GM21619 (cell line): Measurements from ENCODE around the gene CEP95.
A peak's percentile ranks its signal among the peaks of the same experiment; 100 is the strongest.
"Not testable (repeated sequence)": the region's sequence is repeated elsewhere in the genome, so short reads cannot be mapped to it uniquely, and the experiment has no call there.

Experiments
- ATAC-seq: cut with Tn5 transposase; IDR thresholded peaks from one replicate; pipeline ENCODE4 v1.9.1; 2021; ENCODE audit not compliant: unreplicated experiment

The CEP95 gene

DNA sequence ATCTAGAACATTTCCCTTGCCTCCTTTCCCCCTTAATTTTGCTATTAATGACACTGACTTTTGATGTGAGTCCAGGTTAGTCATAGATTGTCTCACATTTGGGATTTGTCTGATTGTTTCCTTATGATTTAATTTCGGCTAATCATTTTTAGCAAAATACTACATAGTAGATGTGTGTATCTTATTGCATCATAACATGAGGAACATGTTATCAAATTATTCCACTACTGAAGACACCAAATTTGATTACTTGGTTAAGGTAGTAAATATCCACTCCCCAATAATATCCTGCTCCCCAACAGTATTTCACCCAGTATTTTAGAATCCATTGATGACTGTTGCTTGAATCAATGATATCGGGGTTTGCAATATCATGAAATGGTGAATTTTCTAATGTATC, 12.7 kb upstream of the CEP95 start:
- no peak for ATAC-seq

DNA sequence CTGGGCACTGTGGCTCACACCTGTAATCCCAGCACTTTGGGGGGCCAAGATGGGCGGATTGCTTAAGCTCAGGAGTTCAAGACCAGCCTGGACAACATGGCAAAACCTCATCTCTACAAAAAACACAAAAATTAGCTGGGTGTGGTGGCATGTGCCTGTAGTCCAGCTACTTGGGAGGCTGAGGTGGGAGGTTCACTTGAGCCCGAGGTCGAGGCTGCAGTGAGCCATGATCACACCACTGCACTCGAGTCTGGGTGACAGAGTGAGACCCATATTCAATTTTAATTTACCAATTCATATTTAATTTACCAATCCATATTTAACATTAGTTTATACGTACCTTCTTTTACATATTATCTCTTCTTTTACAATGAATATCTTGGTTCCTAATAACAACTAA, 11.5 kb upstream of the CEP95 start:
- not testable (repeated sequence) for ATAC-seq

DNA sequence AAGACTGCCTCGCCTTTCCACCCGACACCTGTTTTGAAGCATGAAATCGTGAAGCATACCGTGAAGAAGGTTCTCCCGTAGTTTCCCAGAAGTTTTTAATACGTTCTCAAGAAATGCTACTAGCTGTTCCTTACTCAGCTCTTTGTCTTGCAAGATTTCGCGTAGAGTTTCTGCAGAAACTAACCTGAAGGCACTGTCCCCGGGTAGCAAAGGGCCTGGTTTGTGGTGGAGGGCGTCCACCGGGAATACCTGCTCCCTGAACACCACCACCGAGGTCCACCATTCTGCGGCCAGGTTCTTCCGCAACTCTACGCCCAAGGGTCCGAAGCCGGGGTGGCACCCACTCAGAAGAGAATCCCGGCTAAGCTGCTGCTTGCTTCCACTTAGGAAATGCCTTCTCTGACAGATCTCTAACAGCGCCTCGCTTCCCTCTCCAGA, 10.4 kb upstream of the CEP95 start:
- no peak for ATAC-seq

DNA sequence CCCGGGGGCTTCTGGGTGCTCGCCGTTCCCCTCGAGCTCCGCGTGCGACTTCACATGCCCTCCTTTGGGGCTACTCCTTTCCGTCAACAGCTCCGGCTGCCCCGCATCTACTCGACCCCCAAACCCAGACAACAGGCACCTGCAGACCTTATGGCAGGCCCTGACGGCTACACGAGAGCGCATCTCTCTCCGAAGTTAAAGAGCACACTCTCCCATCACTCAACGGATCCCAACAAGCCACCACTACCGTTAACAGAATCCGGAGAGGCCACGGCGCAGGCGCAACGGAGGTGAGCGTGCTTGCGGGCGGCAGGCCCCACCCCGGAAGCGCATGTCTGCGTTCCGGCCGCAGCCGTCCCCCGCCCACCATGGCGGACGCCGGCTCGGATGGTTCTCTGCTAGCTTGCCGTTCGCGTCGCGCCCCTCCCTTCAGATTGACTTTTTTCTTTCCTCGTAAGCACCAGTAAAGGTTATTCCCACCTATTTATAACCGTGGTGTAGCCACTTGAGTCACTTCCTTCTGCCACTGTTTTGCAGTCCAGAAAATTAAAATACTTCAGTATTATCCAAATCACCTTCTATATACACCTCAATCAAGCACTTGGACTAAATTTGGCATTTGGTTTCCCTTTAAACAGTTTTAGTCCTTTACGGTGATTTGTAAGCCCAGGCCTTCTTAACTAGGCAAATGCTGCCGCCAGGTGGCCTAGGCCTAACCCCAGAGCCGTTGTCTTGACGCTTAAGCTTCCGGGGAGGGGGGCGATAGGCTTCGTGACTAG, 9.8 kb upstream of the CEP95 start, which contains the start of gene POLG2:
POLG2 (minus strand) TSS at position 269 of the 779 bp plus-strand sequence; CDS start at position 183, 86 bp downstream.
- peak; percentile 65 for ATAC-seq

DNA sequence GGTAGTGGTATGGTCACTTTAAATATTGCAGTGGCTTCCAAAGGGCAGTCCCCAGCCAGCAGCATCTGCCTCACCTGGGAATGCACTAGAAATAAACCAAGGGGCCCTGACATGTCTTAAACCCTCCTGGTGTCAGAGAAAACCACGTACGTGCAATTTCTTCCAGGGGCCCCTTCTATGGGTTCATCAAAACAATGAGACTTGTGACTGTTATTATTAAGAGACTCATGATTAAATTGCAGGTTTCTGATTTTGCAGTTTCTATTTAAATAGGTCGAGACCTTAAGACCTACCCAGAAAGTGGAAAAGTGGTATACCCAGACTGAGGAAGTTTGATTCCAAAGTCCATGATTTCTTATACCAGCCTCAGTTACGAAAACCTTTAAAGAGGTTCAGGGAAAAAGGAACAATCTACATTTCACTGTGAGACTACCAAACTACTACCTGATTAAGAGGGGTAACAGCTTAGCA, 9.2 kb upstream of the CEP95 start:
- ATAC-seq, result no peak

DNA sequence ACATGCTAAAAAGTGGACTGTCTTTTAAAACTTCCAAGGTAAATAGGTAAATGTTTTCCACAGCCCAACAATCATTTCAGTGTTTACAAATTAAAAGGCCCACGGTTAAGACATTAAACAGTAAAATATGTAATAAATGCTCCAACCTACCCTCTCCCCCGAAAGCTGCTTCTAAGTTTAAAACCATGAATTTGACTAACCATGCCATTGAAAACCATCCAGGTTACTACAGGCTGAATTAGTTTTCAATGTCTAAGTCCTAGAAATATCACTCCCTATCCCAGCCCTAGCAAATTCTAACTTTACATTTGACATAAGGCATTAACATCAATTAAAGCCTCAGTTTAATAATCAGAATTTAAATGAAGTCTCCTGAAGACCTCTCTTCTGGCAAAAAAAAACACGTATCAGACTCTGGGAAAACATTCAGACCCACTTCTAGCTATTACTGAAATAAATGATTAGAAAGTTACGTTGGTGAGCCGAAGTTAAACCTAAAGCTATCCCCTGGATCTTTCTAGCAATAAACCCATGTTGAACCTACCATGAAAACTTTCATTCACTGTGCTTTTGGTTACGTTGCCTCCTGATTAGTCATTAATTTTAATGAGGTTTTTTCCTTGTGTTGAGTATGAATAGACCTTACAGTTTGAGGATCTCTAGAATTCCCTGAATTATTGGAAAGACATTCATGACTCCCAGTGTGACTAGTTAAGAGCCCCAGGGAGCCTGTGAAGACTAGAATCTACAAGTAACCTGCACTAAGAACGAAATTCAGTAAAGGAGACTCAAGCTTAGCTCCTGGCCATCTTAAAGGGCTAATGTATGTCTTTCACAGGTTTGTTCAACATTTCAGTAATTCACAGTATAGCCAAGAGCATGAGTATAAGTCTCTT, 8.2 kb upstream of the CEP95 start:
- ATAC-seq, result no peak

DNA sequence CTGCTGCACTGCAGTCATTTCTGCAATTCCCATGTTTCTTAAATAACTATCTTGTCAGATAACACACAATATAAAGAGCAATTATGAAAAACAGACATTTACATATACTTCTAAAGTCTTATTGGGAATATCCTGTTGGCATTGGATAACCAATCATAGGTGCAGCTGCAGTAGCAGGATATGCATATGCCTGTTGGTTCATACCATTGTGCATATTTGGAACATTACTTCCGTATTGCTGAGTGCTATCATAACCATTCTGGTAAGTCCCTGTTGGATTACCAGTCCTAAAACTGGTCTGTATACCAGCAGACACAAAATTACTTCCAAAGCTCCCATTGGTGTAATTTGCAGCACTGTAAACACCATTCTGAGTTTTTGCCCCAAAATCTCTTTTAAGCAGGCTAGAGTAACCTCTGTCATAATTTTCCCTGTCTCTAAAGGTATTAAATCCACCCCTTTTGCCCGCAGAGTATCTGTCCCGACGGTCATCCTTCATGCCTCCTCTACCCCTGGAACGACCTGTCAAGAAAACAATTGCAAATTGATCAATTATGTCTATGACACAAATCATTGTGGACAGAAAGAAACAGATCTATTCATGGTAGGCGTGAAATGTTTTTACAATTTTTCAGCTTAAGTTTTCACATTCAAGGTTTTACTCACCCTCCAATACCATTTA, 6.8 kb upstream of the CEP95 start:
- no peak for ATAC-seq

DNA sequence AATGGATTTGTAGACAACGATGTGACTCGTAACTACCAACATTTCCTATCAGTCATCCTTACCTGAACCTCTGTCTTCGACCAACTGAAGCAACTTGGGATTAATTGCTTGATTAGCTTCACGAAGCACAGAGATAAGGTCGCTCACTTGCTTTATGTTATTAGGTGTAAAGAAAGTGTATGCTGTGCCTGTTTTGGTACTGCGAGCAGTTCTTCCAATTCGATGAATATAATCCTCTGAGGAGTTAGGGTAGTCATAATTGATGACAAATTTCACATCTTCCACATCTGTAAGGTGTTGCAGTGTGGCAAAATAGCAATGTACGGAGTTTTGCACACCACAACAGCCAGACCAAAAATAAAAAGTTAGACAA, 6.3 kb upstream of the CEP95 start:
- no peak for ATAC-seq

DNA sequence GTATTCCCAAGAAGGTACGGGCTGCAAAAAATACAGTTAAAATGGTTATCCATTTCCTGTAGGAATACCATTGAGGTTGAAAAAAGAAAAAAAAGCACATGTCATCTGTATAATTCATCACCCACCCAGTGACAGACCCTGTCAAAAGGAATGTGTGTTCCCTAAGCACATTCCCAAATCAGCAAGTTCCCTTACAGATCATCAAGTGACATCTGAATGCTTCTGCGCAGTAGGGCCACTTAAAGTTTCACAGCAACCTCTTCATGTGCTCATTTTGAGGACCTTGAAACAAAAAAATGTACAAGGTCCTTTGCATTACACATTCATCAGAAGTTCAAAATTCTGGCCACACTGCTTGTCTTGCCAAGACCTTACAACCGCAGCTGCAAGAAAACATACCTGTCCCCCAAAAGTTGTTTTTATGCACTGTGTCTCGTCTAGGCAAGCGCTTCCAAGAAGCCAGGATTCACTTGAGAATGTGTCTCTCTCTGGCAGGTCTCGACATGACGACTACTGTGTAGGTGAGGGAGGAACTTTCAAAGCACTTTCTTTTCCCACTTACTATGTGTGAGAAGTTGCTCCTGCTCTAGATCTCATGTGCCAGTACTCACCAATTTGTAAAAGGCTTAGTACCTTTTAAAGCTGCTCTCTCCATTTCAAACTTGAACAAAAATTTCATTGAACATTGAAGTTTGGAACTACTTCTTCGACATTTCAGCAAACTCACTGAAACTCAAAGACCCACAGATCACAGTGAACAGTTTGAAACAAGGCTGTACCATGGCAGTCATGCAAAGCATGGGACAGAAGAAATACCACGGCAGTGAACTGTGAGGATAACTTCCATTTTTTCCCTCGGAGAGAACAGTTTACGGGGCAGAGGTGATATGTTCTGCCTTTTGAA, 5.7 kb upstream of the CEP95 start:
- no peak for ATAC-seq

DNA sequence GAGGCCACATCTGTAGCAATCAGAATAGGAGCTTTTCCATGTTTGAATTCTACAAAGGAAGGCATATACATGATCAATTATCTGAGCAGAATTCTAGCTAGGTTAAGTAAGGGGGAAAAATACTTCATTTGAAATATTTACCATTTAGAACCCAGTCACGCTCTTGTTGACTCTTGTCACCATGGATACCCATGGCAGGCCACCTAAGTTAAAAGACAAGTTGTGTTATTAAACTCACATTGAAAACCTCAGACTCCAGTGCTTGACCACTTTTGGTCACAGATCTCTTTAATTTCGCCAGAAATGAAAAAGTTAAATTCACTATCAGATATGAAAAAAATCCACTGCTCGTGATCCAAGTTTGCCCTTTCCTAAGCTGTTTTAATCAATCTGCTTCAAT, 4.8 kb upstream of the CEP95 start:
- no peak for ATAC-seq

DNA sequence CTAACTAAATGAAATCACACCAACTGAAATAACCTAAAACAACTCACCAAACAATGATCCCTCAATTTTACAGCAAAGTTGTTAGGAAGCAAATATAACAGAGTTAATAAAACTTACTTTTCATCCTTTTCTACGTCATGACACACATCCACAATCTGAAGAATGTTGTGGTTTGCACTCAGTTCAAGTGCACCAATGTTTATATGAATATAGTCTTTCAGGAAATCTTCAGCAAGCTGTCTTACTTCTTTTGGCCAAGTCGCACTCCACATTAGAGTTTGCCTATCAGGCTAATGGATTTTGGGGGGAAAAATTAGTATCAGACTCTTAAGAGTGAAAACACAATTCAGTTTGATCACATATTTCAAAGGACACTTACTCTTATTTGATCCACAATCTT, 4.0 kb upstream of the CEP95 start:
- no peak for ATAC-seq

DNA sequence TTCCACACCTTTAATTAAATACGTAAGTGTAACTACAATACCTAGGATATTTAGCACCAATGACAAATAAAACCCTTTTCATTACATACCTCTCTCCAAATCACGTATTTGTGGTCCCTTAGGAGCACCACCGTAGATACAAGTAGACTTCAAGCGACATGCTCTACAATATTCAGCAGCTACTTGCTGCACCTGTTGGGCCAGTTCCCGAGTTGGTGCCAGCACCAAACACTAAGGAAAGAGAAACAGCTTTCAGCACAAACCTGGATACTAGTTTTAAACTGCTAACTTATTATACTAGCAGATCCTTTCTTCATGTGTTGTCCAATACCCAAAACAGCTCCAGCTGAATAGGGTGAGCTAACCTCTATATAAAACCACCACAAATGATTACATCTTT, 3.4 kb upstream of the CEP95 start:
- no peak for ATAC-seq

DNA sequence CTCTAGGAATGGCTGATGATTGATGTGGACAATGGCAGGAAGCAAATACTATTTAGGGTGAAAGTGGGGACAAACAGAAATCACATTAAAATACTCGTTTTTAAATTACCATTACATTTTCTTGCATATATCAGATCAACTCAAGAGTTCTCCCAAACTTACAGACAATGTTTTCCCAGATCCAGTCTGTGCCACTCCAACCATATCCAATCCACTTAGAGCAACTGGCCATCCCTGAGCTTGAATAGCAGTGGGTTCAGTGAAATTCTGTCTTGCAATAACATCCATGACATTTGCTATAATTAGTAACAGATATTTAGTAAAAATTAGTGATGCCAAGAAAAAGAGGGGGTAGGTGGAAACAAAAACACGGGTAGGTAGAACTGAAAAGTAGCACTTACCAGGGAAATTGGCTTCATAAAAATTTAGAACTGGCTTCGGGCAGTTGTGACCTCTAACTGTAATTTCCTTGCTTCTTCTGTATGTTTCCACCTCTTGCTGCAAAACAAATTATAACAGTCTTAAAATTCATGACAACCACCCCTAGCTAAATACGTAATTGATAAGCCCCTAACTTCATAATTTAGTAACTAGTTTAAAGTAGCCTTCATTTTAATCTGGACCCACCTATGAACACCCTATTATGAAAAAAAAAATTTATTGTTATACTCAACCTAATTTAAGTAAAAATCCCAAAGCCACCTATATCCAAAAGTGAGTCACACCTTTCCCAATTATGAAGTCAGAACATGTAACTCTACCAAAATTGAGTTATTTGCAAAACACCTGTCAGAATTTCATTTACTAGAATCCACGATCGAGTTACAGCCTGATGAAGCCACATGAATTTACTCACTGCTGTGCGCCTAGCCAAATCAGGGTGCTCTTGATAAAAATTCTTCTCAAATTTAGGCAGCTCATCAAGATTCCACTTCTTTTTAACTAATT, 2.7 kb upstream of the CEP95 start:
- no peak for ATAC-seq

DNA sequence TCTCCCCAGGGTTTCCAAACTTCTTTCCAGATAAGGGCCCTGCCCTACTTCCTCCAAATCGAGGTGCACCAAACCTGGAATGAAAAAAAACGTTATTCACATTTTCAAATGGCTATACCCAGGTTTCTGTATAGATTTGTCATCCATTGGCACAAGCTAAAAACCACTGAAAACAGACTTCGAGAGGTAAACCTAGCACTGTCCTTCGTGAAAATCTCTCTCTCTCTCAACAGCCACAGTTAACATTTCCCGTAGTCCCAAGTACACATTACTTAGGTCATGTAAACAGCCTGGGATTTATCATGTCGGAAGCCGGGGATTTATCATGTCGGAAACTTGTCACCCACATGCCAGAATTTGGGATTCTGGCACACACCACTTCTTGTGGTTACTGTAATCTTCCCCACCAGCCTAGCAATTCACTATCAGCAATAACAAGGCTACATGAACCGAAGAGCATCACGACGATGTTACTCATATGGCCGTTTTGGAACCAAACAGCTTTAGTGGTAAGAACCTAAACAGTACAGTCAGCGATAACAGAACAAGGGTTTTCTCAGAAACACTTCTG, 1.9 kb upstream of the CEP95 start:
- ATAC-seq, result no peak

DNA sequence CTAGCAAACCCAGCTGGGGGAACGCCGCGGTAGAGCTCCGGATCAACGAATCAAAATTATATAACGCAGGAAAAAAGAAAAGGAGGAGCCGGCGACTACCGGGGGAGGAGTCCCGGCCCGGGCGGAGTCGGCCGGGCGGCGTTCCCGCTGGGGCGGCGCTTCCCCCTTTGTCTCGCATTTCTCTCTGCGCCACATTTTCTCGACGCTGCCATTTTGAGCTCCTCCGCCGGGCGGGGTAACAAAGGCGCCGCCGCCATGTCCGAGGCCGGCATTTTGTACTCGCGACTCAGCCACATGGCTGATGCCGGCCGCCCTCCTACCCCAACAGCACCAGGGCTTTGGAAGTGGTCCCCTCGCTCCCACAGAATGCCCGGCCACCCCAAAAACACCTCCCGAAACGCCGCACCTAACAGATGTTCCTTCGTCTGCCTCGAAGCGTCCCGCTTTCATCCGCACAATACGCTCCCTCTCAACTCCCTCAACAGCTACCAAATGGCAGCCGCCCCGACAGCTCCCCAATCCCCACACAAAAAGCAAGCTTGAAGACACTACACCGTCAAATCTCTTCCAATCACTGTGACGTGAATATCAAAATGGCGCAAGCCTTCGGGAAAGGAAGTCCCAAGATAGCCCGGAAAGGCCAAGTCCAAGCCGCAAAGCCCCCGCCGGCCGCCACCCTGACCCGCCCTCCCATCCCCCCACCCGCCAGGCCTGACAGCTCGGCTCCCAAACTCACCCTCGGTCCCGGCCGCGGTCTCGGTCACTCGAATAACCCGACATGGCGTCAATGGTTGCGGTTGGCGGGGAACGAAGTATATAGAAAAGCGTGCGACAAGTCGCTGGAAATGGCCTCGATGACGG, 1.2 kb upstream of the CEP95 start:
- no peak for ATAC-seq

DNA sequence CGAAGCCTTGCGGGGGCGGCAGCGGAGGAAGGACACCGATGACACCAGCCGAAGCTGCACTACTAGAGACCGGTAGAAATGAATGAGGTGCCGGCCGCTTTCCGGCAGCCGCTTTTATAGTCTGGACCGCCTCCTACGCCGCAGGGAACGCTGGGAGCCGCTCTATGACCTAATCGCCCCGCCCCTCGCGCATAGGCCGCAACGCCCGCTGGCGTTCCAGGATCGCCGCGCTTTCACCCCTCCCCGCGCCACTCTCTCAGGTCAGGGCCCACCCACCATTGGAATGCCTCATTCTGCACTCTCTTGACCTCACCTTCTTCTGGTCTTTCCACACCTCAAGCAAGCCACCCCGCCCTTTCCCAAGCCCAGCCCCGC, 589 bp upstream of the CEP95 start, which contains the start of gene DDX5:
DDX5 (minus strand) TSS at position 89 of the 375 bp plus-strand sequence. CDS start 170 bp downstream, outside the sequence.
- ATAC-seq, result peak; percentile 49

DNA sequence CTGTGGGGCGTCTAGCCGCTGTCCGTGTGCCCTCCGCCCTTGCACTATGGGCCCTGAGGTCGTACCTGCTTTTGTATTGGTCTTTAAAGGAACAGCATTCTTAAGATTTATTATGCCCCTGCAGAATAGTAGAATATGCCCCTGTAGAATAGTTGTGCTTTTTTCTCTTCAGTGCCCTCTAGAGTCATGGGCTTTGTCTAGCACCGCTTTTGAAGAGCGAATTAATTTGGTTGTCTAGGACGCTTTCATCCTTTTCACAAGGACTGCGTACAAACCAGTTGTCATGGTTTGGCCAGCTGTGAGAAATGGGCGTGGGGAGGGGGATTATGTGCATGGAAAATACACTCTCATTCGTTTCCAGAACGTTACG, 621 bp downstream of the CEP95 start:
- ATAC-seq, result peak; percentile 19

DNA sequence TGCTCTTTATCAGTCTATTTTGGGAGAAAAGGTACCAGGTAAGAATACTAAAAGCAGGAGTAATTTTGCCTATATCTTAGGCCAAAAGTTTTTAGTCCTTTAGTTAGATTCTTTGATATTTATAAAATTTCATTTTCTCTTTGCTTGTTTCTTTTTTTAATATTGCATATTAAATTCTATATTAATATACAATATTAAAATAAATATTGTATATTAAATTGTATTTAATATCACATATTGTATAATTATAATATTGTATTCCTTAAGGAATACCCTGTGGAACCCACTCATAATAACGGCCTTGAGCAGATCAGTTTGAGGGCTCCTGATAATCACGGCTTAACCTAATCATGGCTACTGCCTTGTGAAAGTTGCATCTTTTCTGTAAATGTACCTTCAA, 1.9 kb downstream of the CEP95 start:
- ATAC-seq, result no peak
